GM21526 (cell line): ENCODE measurements around the gene DNHD1.

Experiments used
- ATAC-seq: cut with Tn5 transposase; IDR thresholded peaks from one replicate; pipeline ENCODE4 v1.9.1; 2021; ENCODE audit warnings: moderate library complexity; ENCODE audit not compliant: unreplicated experiment, low FRiP score

Gene DNHD1, protein sequence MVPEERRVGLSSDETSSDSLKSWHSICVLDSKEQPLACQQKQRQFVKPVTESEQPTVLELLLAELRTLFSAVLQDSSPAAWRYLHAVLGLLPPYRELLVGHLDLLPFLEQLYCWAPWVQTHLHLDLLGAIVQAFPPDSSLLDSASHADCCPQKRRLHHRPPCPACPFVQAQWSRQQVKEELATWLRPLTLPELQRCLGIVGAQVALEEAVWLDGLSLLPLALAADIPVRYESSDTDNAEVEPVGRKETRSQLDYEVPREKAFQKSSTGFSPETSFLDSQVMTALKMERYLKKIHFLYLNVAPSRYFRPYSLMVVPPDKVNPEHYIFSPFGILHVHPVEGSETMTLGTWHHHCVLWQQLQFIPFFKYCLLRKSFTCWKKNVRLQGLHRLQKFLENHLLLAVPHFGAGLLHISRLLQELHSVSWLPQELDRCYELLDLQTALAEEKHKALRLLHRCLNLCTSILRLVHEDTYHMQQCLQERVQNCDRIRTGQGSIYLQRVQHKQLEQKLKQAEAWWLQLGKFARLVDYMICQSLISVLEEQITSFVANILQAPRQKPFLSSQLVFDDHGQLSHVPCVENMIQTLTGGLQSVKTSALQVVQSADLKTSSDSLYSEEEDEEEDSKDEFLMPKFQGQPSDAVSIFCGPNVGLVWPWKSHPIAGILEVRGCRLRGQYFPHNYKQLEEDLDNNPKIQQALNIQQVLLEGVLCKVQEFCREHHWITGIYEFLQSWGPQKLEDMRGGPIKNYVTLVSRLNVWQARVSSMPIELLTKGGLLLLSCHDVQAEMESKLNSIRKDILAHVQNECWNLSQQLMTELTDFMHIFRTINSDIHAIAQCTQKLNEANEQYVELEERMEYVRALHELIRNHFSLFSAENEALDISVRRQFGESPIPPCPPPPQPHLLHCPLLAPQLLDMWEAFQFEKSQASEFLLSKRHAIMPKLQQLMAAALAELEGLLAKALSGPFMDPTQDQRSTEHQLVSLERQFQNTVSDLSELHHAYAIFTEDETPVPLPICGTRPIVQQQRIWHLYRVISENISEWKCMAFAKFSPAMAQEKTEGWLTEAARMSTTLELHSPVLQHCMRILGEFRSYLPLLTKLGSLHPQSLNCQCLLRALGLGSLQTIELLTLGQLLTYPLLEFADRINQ (N-terminal part only)

DNA sequence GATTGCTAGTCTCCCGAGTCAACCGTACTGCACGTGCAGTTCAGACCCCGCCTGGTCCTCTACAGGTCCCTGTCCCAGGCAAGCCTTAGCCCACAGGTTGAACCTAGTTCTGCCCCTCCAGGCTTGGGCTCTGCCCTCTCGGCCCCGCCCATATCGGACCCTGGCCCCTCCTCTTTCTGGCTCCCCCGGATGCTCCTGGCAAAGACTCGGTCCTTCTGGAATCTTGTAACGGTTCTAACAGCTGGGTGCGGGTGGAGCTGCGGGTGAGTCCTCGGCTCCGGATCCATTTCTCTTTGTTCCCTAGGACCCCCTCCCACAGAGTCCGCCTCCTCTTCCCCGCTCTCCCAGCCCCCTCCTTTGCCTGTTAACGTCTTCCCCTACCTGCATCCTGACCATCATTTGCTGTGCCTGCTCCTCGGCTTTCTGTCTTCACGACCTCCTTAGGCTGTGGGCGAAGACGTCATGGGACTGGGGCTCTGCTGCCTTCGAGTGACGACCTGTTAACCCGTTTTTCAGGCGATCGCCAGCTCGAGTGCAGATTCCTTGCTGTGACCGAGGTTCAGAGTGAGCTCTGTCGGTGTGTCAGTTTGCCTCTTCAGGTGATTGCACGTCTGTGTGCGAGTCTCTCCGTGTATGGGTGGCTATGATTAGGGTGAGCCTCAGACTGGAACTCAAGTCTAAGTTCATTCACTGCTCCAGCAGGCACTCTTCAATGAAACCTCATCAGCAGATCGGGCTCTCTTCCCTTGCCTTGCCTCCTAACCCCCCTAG lies at the start of gene DNHD1:
TSS of gene DNHD1 (plus strand) at position 212 of the 771 bp plus-strand sequence. CDS start 936 bp downstream, outside the sequence.
- no peak for ATAC-seq

DNA sequence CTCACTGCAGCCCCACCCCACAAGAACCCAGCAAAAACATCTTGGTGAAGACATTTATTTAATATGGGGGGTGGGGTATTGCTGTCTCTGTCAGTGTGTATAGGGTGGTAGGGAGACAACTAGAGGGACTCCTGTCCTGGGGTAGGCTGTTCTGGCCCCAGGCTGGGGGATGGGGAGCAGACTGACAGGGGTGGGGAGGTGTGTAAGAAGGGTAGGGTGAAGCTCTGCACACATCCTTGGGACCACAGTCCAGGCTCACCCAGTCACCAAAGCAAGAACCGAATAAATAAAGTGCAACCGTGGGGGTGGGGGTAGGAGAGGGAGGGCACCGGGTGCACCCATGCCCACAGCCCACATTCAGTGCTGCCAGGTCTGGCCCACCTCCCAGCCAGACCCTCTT lies 48.5 kb upstream of the DNHD1 start:
- ATAC-seq: no peak

DNA sequence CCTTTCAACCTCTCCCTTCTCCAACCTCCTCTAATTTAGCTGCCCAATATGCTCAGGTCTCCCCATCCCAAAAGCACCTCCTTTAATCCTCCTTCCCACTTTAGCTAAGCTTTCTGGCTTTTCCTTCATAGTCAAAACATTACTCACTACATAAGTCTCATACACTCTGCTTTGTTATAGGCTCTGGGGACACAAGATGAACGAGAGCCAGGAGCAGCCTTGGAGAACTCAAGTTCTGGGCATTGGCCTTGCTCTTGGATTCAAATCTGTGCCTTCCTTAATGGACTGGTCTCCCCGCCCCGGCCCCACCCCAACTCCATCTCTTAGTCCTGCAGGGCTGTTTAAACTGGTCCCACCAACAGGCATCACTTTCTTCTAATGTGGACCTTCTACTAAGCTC lies 44.9 kb upstream of the DNHD1 start:
- ATAC-seq: no peak

DNA sequence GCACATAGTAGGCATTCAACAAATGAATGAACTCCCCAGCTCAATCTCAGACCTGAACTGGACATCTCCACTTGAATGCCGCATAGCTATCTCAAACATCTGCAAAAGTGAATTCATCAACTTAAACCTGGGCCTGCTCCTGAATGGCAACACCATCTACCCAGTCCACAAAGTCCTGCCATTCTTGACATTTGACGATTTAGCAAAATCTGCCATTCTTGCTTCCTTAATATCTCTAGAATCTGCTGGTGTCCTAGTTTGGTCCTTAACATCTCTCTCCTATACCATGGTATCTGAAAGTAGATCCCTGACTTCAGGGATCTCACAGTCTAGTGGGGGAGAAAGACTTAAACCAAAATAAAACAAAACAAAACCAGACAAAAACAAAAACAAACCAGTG lies 43.9 kb upstream of the DNHD1 start:
- ATAC-seq: no peak

DNA sequence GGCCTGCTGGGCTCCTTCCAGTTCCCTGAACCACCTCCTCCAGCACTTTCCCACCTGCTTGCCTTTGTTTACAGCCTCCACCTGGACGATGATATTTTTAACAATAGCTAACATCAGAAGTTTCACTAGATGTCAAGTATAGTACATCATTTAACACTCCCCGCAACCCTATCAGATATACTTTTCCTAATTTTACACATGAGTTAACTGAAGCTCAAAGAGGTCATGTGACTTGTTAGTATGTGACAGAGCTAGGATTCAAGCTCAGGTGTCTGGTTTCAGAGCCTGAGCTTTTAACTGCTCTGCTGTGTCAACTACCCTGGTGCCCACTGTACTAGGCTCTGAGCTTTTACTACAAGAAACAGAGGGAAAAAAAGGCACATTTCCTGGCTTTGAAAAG lies 42.0 kb upstream of the DNHD1 start:
- no peak for ATAC-seq

DNA sequence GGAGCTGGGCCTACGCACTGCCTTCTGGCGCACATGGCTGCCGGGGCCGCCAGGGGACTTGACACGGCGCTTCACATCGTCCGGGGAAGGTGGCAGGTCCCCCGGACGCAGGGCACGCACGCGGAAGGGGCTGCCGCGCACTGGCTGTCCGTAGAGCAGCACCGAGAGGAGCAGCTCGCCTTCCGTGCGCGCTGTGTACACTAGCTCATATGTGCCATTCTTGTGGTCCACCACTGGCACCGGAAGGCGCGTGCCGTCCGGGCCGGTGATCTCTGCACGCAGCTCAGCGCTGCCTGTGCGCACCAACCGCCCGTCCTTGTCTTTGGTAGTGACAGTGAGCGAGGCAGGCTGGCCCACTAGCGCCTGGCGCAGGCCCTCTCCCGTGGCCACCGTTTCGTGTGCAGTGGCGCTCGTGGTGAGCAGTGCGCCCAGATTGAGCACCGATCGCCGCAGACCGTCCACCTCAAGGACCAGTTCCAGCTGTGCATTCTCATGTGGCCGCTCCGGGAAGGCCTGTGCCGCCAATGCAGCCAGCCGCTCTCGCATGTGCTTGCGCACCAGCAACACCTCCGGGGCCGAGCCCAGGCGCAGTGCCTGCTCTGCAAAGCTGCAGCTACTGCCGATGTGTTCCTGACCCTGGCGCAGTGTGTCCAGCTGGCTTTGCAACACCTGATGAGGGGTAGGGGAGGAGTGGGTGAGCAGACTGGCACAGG lies 40.6 kb upstream of the DNHD1 start:
- ATAC-seq: no peak

DNA sequence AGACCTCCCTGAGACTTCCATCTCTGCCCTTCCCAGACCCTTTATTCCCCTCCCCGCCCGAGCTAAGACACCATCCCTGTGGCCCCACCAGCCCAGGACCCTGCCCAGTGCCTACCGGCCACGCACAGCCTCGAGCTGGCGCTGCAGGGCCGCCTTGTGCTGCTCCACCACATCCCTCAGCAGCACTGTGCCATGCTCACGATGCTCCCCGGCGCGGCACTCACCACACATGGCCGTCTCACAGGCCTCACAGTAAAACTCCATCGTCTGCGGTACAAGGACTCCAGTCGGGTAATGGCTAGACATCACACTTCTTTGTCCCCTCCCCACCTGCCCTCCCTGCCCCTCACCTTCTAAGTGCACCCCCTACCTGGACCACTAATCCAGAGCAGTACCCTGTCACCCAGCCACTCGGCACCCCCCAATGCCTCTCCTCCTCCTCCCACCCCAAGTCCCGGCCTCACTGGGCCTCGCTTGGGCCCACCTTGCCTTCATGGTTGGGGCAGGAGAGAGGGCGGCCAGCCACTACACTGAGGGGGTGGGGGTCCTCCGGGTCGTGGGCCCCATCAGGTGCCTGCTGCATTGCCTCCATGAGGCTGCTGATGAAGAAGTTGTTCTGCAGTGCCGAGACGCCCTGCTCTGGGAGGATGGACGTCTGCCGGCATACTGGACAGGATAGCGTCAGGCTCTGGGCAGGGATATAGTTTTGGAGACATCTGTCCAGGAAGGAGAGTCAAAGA lies 39.3 kb upstream of the DNHD1 start:
- no peak for ATAC-seq

DNA sequence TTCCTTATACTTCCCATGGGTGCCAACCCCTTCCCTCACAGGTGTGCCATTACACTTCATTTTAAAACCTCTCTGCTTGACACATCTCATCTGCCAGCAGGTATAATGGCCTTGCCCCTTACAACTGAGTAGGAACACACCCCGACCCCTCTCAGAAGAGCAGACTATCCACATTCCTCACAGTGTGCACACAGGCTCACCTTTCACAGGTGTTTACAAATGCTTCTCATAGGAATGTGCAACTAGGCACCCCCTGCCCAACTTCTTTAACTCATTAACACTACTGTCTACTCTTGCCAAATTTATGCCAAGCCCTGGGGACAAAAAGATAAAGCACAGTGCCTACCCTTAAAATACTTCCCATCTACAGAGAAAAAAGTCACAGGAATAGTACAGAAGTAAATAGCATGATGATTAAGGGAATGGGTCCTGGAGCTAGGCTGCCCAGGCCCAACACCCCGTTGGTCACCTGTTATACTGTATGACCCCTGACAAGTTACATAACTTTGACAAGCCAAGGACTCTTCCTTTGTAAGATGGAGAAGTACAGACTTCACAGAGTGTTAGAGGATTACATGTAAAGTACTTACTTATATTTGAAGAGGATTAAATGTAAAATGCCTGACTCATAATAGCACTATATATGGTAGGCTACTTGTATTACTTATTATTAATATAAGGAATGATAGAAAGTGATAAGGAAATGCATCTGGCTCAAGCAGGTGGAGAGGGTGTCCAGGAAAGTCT lies 38.6 kb upstream of the DNHD1 start:
- ATAC-seq: no peak

DNA sequence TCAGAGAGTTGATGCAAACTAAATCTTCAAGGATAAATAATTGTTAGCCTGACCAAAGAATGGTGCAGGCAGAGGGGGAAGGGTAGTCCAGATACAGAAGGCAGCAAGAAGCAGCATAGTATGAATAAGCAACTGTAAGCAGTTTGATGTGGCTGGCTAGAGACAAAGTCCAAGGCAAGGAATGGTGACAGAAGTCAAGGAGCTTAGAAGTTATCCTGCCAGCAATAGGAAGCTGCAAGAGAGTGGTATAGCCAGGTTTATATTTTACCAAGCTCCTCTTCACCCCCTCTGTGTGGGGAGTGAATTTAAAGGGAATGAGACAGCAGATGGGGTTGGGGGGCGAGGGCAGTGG lies 38.0 kb upstream of the DNHD1 start:
- no peak for ATAC-seq

DNA sequence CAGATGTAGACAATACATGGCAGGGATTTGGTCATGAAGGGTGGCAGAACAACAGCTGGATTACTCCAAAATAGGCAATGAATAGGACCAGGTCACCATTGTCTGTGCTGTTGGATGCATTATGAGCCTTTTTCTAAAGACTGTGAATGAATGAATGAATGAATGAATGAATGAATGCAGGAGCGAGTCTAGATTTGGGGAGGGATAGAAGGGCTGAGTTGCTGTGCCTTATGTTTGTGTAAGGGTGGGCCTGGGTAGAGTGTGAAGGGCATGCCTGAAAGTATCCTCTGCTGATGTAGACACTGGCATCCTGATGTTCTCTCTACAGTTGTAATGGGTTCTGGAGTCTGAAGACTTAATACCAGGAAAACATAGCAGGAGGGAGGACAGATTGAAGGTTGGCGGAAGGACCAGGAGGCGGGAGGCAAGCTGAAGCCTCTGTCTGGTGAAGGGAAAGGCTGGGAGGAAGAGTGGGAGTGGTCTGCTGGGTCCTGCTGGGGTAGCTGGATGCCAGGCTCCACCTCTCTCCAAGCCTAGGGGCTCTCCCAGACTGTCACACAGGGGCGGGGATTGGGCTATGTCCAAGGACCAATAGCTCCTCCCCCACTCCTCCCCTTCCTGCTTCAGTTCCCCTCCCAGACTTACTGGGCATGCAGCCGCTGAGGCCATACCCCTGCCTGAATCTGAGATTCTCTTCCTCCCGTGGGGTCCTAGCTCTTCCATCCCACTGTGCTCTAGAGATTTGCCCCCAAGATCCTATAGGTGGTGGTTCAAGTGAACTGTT lies 28.2 kb upstream of the DNHD1 start:
- peak; percentile 63 for ATAC-seq

DNA sequence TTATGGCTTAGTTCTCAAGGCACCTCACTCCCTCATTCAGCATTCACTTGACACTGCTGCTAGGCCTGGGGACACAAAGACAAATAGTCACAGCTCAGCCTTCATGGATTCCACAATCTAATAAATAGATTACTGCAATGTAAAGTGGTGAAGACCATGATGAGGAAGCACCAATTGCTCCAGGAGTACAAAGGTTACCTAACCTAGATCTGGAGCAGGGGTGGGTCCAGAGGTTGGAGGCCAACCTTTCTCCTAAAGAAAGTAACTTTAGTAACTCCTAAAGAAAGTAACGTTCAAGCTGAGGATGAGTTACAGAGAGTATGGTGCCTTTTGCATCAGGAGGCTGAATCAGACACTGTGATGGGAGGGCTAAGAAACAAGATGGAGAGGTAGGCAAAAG lies 27.5 kb upstream of the DNHD1 start:
- ATAC-seq: no peak

DNA sequence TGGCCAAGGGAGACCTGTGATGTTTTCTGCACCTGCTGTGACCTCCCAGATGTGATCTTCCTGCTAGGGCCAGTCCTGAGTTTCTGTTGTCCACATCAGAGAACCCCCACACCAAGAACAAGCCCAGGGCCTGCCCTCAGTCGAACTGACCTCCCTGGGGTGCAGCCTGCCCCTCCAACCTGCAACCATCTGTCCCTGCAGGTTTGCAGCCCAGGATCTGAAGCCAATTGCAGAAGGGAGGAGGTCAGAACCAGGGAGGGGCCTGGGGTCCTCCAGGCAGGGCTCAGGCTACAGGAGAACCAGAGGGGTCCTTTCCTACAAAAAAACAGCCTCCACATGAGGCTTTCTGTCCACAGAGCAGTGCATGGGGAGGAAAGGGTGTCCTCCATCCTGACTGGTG lies 24.1 kb upstream of the DNHD1 start:
- ATAC-seq: no peak

DNA sequence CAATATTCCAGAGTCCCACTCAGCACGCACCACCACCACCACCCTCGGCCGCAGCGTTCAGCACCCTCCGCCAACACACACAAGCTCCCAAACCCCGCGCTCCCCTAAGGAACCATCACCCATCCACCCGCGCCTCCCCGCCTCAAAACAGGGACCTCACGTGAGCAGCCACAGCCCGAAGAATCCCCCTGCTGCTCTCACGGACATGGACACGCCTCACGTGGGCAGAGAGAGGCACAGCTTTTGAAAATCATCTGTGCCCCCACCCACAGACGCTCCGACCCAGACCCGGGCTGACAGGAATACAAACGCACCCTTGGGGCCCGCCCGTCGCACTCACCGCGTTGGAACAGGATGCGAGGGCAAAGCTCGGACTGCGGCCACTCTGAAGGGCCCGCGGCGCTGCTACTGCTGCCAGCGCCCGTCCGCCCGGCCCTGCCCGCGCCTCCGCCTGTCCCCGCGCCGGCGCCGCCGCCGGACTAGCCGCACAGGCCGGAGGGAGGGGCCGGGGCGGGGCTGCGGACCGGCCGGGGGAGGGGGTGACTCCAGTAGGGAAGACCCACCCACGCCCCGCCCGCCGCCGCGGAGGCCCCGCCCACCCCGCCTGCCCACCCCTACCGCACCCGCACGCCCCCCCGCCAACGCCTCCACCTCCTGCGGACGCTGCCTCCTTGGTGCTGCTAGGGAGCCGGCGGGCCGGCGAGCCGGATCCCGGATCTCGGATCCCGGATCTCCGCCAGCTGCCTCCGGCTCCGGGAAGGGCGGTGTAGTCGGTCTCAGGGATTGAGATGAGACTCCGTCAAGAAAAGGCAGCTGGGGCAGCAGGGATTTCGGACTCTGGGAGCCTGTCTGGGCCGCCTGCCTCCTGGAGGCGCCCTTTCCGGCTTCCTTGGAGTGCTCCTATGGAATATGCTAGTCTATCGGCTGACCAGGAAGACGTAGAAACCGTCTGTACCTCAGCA lies 23.3 kb upstream of the DNHD1 start, which contains the start of gene TRIM3:
TSS of gene TRIM3 (minus strand) at position 491 of the 962 bp plus-strand sequence. CDS start 8,246 bp downstream, outside the sequence.
- peak; percentile 59 for ATAC-seq

DNA sequence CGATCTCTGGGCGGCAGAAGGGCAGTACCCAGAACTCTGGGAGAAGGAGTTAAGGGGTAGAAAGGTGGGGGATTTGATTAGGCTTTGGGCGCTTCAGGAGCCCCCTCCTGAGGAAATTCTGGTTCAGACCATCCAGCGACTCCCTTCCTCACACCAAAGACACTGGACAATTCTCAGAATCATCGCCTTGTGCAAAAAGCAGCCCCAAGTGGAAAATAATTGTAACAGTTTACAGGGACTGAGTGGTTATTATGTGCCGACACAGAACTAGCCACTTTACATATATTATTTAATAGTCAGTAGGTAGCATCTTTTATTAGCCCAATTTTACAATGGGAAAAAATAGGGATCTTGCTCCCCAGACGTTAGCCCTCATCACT lies 22.7 kb upstream of the DNHD1 start:
- no peak for ATAC-seq

DNA sequence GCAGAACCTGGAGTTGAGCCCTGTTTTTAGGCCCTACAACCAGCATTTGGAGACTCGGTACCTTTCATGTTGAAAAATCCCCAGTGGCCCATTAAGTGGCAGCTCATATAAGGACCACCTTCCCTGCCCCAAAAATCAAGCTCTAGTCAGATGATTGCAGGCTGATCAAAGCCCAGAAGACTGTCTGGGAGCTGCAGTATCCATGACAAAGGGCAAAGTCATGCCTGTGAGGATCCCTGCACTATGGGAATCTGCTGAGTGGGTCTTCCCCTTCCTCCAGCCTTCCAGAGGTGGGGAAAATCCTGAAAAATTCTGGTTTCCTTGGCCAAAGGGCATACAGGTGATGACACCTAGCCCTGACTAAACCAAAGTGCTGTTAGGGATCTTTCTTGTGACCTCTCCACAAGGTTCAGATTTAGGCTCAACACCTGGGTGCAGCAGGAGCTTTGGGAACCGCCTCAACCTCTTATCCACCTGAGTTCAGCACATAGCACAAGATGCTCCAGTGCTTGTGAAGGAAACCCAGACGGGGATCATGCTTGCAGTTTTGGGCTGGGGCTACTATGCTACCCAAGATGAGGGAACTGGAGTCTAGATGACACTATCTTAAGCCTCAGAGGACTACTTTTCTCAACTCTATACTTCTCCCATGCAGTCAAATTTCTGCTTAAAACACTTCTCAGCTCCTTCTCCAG lies 22.1 kb upstream of the DNHD1 start:
- ATAC-seq: no peak

DNA sequence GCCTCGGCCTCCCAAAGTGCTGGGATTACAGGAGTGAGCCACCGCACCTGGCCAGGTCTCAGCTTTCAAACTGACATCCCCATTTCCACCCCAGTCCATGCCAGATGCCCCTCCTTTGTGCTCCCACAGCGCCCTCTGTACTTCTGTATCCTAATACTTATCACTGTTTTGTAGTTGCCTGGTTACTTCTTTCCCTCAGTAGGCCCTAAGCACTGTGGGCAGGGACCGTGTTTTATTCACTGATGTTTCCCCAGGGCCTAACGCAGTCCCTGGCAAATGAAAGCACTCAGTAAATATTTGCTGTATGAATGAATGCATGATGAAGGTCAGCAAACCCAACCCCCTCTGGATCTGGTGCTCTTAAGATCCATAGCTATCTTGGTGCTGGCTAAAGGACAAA lies 21.1 kb upstream of the DNHD1 start:
- ATAC-seq: no peak
